ENCODE measurements around the gene PSMA5.

DNA sequence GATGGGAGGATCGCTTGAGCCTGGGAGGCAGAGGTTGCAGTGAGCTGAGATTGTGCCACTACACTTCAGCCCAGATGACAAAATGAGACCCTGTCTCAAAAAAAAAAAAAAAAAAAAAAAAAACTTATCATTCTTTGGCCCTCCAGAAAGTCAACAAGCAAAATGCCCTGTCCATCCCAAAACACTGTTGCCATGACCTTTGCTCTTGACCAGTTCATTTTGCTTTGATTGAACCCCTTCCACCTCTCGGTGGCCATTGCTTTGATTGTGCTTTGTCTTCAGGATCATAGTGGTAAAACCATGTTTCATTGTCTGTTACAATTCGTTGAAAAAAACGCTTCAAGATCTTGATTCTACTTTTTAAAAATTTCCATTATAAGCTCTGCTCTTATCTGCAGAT, 31.6 kb upstream of the PSMA5 start:
- TF ChIP-seq, protein P1, sequence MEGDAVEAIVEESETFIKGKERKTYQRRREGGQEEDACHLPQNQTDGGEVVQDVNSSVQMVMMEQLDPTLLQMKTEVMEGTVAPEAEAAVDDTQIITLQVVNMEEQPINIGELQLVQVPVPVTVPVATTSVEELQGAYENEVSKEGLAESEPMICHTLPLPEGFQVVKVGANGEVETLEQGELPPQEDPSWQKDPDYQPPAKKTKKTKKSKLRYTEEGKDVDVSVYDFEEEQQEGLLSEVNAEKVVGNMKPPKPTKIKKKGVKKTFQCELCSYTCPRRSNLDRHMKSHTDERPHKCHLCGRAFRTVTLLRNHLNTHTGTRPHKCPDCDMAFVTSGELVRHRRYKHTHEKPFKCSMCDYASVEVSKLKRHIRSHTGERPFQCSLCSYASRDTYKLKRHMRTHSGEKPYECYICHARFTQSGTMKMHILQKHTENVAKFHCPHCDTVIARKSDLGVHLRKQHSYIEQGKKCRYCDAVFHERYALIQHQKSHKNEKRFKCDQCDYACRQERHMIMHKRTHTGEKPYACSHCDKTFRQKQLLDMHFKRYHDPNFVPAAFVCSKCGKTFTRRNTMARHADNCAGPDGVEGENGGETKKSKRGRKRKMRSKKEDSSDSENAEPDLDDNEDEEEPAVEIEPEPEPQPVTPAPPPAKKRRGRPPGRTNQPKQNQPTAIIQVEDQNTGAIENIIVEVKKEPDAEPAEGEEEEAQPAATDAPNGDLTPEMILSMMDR (IDR thresholded peaks at IDR 0.05; ENCODE audit: low read depth, low read length): no peak
- no peak for TF ChIP-seq POLR2A (IDR thresholded peaks at IDR 0.05; ENCODE audit: extremely low read depth, insufficient read length)
- TF ChIP-seq MYC (IDR thresholded peaks at IDR 0.05; ENCODE audit: low read depth, low read length): no peak
- no peak for TF ChIP-seq MAX (IDR thresholded peaks at IDR 0.05; ENCODE audit: low read depth, low read length)

All from NB4 (cell line).